A549 (cell line): ENCODE results near the gene ASTN1. TPM values are rescaled to one million over a fixed set of nuclear protein-coding genes. Genes with fewer than 3 reads are reported as not detected.
A peak's percentile ranks its signal among the peaks of the same experiment; 100 is the strongest.

ENCODE experiments used
- ATAC-seq, 2 experiments: fragments of 200-7000 bp in 1 of 2; fragments of >200 bp in 1 of 2; cut with Nextera tagmentation in 1 of 2; cut with Tn5 transposase in 1 of 2; 3 replicates each; pipeline versions ENCODE4 v1.8.0 to v1.9.1; 2018 to 2020; ENCODE audit warnings: mild to moderate bottlenecking in 1 of 2, moderate library complexity in 1 of 2
- CTCF ChIA-PET: fragments of 300-600 bp; sonication (Branson Sonifier 250); formaldehyde crosslinking; extraction: SDS; loops from one replicate; lab custom pipeline; 2021; ENCODE audit warnings: antibody characterized with exemption, inconsistent platforms; lab: Yijun Ruan, JAX
- POLR2A ChIA-PET: fragments of 350-600 bp; formaldehyde crosslinking; extraction: SDS; loops from one replicate; lab custom pipeline; 2021; ENCODE audit warnings: antibody characterized with exemption, inconsistent platforms; lab: Yijun Ruan, JAX
- DNase-seq, 2 experiments: peaks; one replicate each; pipeline versions ENCODE4 v3.0.0 to v3.0.0-alpha.2; 2011 to 2016; ENCODE audit warnings: low read depth in 1 of 2, low spot score in 1 of 2
- FAIRE-seq: peaks from 2 replicates; lab custom pipeline; 2011; peaks lifted over from hg19 to GRCh38; lab: Jason Lieb, UNC
- H3K27ac ChIP-seq, 2 experiments: fragments of >200 bp; sonication (Bioruptor Twin); formaldehyde crosslinking; 3 replicates each; pipeline ENCODE4 v1.5.1; 2016 to 2017
- H3K4me1 ChIP-seq: fragments of >200 bp; sonication (Bioruptor Twin); formaldehyde crosslinking; 3 replicates; pipeline ENCODE4 v1.6.1; 2016
- H3K4me2 ChIP-seq: fragments of >200 bp; sonication (Bioruptor Twin); formaldehyde crosslinking; 3 replicates; pipeline ENCODE4 v1.6.1; 2016
- H3K4me3 ChIP-seq: fragments of >200 bp; sonication (Bioruptor Twin); formaldehyde crosslinking; 3 replicates; pipeline ENCODE4 v1.5.1; 2016
- H3K9me3 ChIP-seq: fragments of >200 bp; sonication (Bioruptor Twin); formaldehyde crosslinking; 3 replicates; pipeline ENCODE4 v1.6.1; 2016
- ATOH8 ChIP-seq: fragments of 250-450 bp; sonication (Bioruptor Pico); IDR thresholded peaks from 2 replicates; pipeline ENCODE4 v1.5.0; 2020; ENCODE audit warnings: low read depth, mild to moderate bottlenecking, moderate library complexity
- BHLHE40 ChIP-seq: IDR thresholded peaks from 2 replicates; pipeline ENCODE4 v1.6.1; 2012; ENCODE audit warnings: low read depth, low read length, inconsistent platforms
- CHD2 ChIP-seq: fragments of 150-350 bp; IDR thresholded peaks from 2 replicates; pipeline ENCODE4 v1.6.1; 2014; ENCODE audit warnings: low read length; ENCODE audit not compliant: partially characterized antibody
- CHD4 ChIP-seq: fragments of 200-600 bp; sonication (generic); IDR thresholded peaks from 2 replicates; pipeline ENCODE4 v1.6.1; 2016; ENCODE audit warnings: antibody characterized with exemption, mild to moderate bottlenecking, borderline replicate concordance
- EHF ChIP-seq: fragments of 250-450 bp; sonication (Bioruptor Pico); IDR thresholded peaks from 2 replicates; pipeline ENCODE4 v1.5.0; 2020; ENCODE audit warnings: mild to moderate bottlenecking
- FOXS1 ChIP-seq: fragments of 250-450 bp; sonication (Bioruptor Pico); IDR thresholded peaks from 2 replicates; pipeline ENCODE4 v1.5.0; 2020; ENCODE audit warnings: mild to moderate bottlenecking, moderate library complexity
- HOXA7 ChIP-seq: fragments of 250-450 bp; sonication (Bioruptor Pico); IDR thresholded peaks from 2 replicates; pipeline ENCODE4 v1.5.0; 2020; ENCODE audit warnings: mild to moderate bottlenecking, moderate library complexity
- HOXB5 ChIP-seq: fragments of 250-450 bp; sonication (Bioruptor Pico); IDR thresholded peaks from 2 replicates; pipeline ENCODE4 v1.5.0; 2020; ENCODE audit warnings: mild to moderate bottlenecking, moderate library complexity
- JUN ChIP-seq, 2 experiments: fragments of >200 bp; sonication (Bioruptor Twin); formaldehyde crosslinking; IDR thresholded peaks; 2 replicates in 1 of 2; 3 replicates in 1 of 2; pipeline ENCODE4 v1.6.1; 2016 to 2017
- JUNB ChIP-seq: fragments of >200 bp; sonication (Bioruptor Twin); formaldehyde crosslinking; IDR thresholded peaks from 2 replicates; pipeline ENCODE4 v1.6.1; 2016
- KDM5A ChIP-seq: fragments of 200-600 bp; sonication (generic); IDR thresholded peaks from 2 replicates; pipeline ENCODE4 v1.6.1; 2016; ENCODE audit warnings: antibody characterized with exemption, mild to moderate bottlenecking
- MAZ ChIP-seq: fragments of 150-350 bp; IDR thresholded peaks from 2 replicates; pipeline ENCODE4 v1.6.1; 2014; ENCODE audit warnings: antibody characterized with exemption, low read depth, low read length, borderline replicate concordance
- PBX3 ChIP-seq: IDR thresholded peaks from 2 replicates; pipeline ENCODE4 v1.6.1; 2012
- RAD21 ChIP-seq, 2 experiments: fragments of >200 bp in 1 of 2; sonication (Bioruptor Twin) in 1 of 2; formaldehyde crosslinking in 1 of 2; IDR thresholded peaks in 1 of 2; conservative IDR thresholded peaks in 1 of 2; 2 replicates in 1 of 2; 3 replicates in 1 of 2; pipeline ENCODE4 v1.6.1; 2012 to 2018; ENCODE audit warnings: inconsistent platforms in 1 of 2
- RARB ChIP-seq: fragments of 250-450 bp; sonication (Bioruptor Pico); IDR thresholded peaks from 2 replicates; pipeline ENCODE4 v1.8.0; 2021; ENCODE audit warnings: mild to moderate bottlenecking, moderate library complexity
- RFX5 ChIP-seq: fragments of 450-650 bp; IDR thresholded peaks from 2 replicates; pipeline ENCODE4 v1.7.1; 2014; ENCODE audit warnings: antibody characterized with exemption, mild to moderate bottlenecking, moderate library complexity
- SMC3 ChIP-seq: fragments of >200 bp; sonication (Bioruptor Twin); formaldehyde crosslinking; IDR thresholded peaks from 3 replicates; pipeline ENCODE4 v1.6.1; 2018; ENCODE audit warnings: inconsistent platforms
- SREBF2 ChIP-seq: fragments of 450-650 bp; IDR thresholded peaks from 2 replicates; pipeline ENCODE4 v1.6.1; 2014; ENCODE audit warnings: mild to moderate bottlenecking, moderate library complexity
- TFCP2L1 ChIP-seq: fragments of 250-450 bp; sonication (Bioruptor Pico); IDR thresholded peaks from 2 replicates; pipeline ENCODE4 v1.5.0; 2021; ENCODE audit warnings: mild to moderate bottlenecking
- ZC3H11A ChIP-seq: fragments of 450-650 bp; IDR thresholded peaks from 2 replicates; pipeline ENCODE4 v1.6.1; 2014; ENCODE audit warnings: antibody characterized with exemption, mild to moderate bottlenecking
- ZFP36 ChIP-seq: fragments of 450-650 bp; IDR thresholded peaks from 2 replicates; pipeline ENCODE4 v1.6.1; 2014; ENCODE audit warnings: borderline replicate concordance; ENCODE audit not compliant: partially characterized antibody
- ZNF302 ChIP-seq: fragments of 250-450 bp; sonication (Bioruptor Pico); IDR thresholded peaks from 2 replicates; pipeline ENCODE4 v1.9.0; 2021; ENCODE audit warnings: inconsistent platforms, mild to moderate bottlenecking, moderate library complexity
- ZSCAN20 ChIP-seq: fragments of 250-450 bp; sonication (Bioruptor Pico); IDR thresholded peaks from 2 replicates; pipeline ENCODE4 v1.8.0; 2022; ENCODE audit warnings: mild to moderate bottlenecking, moderate library complexity
- WGBS: methylation state at CpG from one replicate; pipeline ENCODE4 v1.1.6; 2017; ENCODE audit errors: missing lambda C conversion rate; 5-methylcytosine and 5-hydroxymethylcytosine counted together
- polyA plus RNA-seq, 4 experiments: library from polyadenylated mRNA; depleted of rRNA in 3 of 4; stranded (reverse); fragments of >200 nt; fragmentation: RNase III in 1 of 4; extraction: RNeasy Plus Mini Kit Qiagen cat#74134 plus additional on column Dnase treatment in 1 of 4; gene quantifications; 2 replicates in 3 of 4; 3 replicates in 1 of 4; pipeline ENCODE4 v1.2.3, GENCODE V29; 2011 to 2017
- TF ChIP-seq, protein P1 (sequence below): fragments of >200 bp; sonication (Bioruptor Twin); formaldehyde crosslinking; IDR thresholded peaks from 3 replicates; pipeline ENCODE4 v1.5.1; 2016
- TF ChIP-seq, protein P2 (sequence below): fragments of 250-450 bp; sonication (Bioruptor Pico); IDR thresholded peaks from 2 replicates; pipeline ENCODE4 v1.5.0; 2021; ENCODE audit warnings: mild to moderate bottlenecking, moderate library complexity, borderline replicate concordance
- TF ChIP-seq, protein P3 (sequence below): fragments of >200 bp; sonication (Bioruptor Twin); formaldehyde crosslinking; IDR thresholded peaks from 3 replicates; pipeline ENCODE4 v1.6.1; 2016

The ASTN1 gene
- polyA plus RNA-seq, 2 of the 4 experiments (the other 2 are of a cell fraction): not detected

DNA sequence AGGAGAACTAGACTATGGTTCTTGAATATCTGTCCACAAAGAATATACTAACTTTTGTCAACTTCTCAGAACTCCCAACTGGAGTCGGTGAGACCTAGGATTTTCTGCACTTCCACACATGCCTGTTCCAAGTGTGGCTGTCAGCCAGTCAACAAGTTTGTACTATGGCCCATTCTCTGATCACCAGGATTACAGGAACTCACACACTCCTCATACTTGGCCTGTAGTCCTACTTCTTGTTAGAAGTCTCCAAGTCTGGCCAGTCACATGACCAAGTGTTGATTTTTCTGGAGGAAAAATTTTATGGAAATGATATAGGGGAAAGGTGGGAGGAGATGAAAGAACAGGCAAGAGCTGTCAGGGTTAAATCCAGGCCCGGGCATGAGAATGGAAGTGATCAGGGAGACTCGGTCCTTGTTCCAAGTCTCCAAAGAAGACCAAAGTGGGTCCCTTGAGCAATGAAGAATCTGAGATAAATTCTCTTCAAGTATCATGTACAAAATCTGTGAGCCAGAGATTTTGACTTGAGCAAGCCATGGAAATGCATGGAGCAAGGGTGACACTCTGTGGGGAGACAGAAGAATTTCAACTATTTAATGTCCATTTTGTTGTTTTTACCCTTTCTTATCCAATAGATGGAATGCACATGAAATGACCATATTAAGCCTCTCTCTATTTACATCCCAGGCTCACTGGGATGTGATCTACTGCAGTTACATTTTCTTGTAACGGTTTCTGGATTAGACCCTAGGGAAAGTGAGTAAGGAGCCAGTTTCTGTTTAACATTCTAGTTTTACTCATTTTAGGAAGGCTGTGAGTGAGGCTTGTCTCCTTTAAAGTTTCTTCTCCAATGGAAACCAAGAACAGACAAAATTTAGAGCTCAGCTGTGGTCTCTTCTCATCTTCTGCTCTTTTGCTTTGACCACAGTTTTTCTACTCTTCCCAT lies 320.9 kb downstream of the ASTN1 start (continued):
- peak; percentile 38 for TF ChIP-seq SMC3
- TF ChIP-seq JUNB: no peak
- no peak for TF ChIP-seq HOXB5 (CRISPR knock-in tag)
- TF ChIP-seq RFX5: no peak
- no peak for TF ChIP-seq SREBF2
- TF ChIP-seq KDM5A: no peak
- TF ChIP-seq RARB (CRISPR knock-in tag): no peak
- no peak for TF ChIP-seq FOXS1 (CRISPR knock-in tag)
- no peak for TF ChIP-seq BHLHE40
- no peak for TF ChIP-seq PBX3
- TF ChIP-seq ZSCAN20 (CRISPR knock-in tag): no peak

DNA sequence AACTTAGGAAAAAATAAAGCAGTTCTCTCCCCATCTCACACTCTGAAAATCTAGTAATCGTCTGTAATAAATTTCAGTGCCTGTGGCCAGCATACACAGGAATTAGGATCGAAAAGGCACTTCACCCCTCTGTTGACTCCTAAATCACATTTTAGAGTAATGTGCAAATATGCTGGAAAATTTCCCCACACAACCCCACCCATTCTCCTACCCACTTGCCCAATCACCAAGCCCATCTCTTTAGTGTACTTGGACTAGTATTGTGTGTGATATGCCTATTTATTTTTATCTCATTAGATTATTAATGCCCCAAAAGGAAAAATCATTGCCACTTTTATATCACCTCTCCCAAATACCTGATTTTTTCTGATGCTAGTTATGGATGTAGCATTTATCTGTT lies 323.3 kb downstream of the ASTN1 start:
- Histone ChIP-seq H3K4me2 (no peak overlapping the region), H3K4me1 (no peaks in the 10 kb centered on the region), H3K9me3 (no peaks in the 10 kb centered on the region), H3K27ac (no peak overlapping the region), H3K4me3 (no peak overlapping the region)
- no peak for ATAC-seq
- TF ChIP-seq ATOH8 (CRISPR knock-in tag): no peak
- TF ChIP-seq CHD4: no peak
- TF ChIP-seq, protein P1, sequence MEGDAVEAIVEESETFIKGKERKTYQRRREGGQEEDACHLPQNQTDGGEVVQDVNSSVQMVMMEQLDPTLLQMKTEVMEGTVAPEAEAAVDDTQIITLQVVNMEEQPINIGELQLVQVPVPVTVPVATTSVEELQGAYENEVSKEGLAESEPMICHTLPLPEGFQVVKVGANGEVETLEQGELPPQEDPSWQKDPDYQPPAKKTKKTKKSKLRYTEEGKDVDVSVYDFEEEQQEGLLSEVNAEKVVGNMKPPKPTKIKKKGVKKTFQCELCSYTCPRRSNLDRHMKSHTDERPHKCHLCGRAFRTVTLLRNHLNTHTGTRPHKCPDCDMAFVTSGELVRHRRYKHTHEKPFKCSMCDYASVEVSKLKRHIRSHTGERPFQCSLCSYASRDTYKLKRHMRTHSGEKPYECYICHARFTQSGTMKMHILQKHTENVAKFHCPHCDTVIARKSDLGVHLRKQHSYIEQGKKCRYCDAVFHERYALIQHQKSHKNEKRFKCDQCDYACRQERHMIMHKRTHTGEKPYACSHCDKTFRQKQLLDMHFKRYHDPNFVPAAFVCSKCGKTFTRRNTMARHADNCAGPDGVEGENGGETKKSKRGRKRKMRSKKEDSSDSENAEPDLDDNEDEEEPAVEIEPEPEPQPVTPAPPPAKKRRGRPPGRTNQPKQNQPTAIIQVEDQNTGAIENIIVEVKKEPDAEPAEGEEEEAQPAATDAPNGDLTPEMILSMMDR: no peak
- no peak for TF ChIP-seq RAD21 (conservative IDR thresholded peaks at IDR 0.05 in 1 of 2, IDR thresholded peaks at IDR 0.05 in 1 of 2)
- TF ChIP-seq MAZ: no peak
- TF ChIP-seq TFCP2L1: no peak
- TF ChIP-seq ZC3H11A: no peak
- TF ChIP-seq SMC3: no peak
- no peak for DNase-seq
- WGBS: 12% methylated on average over 2 of the region's 2 CpGs
- no peak for FAIRE-seq
- CTCF ChIA-PET: interaction anchor here (0.8 kb wide), 1 partner anchor 1695 kb away, joined by 3 read pairs; no protein-coding TSS in a partner anchor
- POLR2A ChIA-PET: no interaction called here

- WGBS: 3% methylated on average over 4 of the region's 4 CpGs
- DNase-seq: no peak
- no peak for FAIRE-seq
- ChIA-PET CTCF (interaction anchor here (0.5 kb wide), 1 partner anchor 314 kb away, joined by 3 read pairs; no protein-coding TSS in a partner anchor), POLR2A (no interaction called here)
- Histone ChIP-seq H3K4me1 (no peaks in the 10 kb centered on the region), H3K9me3 (no peaks in the 10 kb centered on the region), H3K27ac (no peak overlapping the region), H3K4me3 (no peak overlapping the region), H3K4me2 (no peak overlapping the region)
- ATAC-seq: no peak
- TF ChIP-seq ZFP36 (no peak), KDM5A (no peak), HOXA7 (CRISPR knock-in tag) (no peak), RFX5 (no peak), CHD2 (no peak), ZC3H11A (no peak), PBX3 (no peak), ZSCAN20 (CRISPR knock-in tag) (no peak), EHF (CRISPR knock-in tag) (no peak), JUN (IDR thresholded peaks at IDR 0.05) (no peak), ZNF302 (no peak), RAD21 (conservative IDR thresholded peaks at IDR 0.05 in 1 of 2, IDR thresholded peaks at IDR 0.05 in 1 of 2) (no peak), FOXS1 (CRISPR knock-in tag) (no peak)
- TF ChIP-seq, protein P2, sequence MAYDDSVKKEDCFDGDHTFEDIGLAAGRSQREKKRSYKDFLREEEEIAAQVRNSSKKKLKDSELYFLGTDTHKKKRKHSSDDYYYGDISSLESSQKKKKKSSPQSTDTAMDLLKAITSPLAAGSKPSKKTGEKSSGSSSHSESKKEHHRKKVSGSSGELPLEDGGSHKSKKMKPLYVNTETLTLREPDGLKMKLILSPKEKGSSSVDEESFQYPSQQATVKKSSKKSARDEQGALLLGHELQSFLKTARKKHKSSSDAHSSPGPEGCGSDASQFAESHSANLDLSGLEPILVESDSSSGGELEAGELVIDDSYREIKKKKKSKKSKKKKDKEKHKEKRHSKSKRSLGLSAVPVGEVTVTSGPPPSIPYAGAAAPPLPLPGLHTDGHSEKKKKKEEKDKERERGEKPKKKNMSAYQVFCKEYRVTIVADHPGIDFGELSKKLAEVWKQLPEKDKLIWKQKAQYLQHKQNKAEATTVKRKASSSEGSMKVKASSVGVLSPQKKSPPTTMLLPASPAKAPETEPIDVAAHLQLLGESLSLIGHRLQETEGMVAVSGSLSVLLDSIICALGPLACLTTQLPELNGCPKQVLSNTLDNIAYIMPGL (CRISPR knock-in tag): no peak
- TF ChIP-seq, protein P3, sequence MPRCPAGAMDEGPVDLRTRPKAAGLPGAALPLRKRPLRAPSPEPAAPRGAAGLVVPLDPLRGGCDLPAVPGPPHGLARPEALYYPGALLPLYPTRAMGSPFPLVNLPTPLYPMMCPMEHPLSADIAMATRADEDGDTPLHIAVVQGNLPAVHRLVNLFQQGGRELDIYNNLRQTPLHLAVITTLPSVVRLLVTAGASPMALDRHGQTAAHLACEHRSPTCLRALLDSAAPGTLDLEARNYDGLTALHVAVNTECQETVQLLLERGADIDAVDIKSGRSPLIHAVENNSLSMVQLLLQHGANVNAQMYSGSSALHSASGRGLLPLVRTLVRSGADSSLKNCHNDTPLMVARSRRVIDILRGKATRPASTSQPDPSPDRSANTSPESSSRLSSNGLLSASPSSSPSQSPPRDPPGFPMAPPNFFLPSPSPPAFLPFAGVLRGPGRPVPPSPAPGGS: no peak
Observed at GRCh38 chr1:176839216-176839615, 325.3 kb downstream of the ASTN1 start.
